WERI-Rb-1 (cell line): ENCODE results near the gene RERE.

Experiments
- DNase-seq: peaks from one replicate; pipeline ENCODE4 v3.0.0-alpha.2; 2020
- H3K27ac ChIP-seq: fragments of 250-450 bp; sonication (Bioruptor Pico); 2 replicates; pipeline ENCODE4 v1.5.1; 2020; ENCODE audit warnings: mild to moderate bottlenecking, moderate library complexity
- H3K27me3 ChIP-seq: fragments of 250-450 bp; sonication (Bioruptor Pico); 2 replicates; pipeline ENCODE4 v1.5.1; 2021; ENCODE audit warnings: mild to moderate bottlenecking, low read depth, moderate library complexity; ENCODE audit not compliant: insufficient read depth, severe bottlenecking
- H3K36me3 ChIP-seq: fragments of 250-450 bp; sonication (Bioruptor Pico); 2 replicates; pipeline ENCODE4 v1.5.1; 2020; ENCODE audit warnings: mild to moderate bottlenecking, moderate library complexity
- H3K4me3 ChIP-seq: 2 replicates; pipeline ENCODE4 v1.5.1; 2011; ENCODE audit warnings: low read depth, mild to moderate bottlenecking, control low read depth, low read length
- H3K9me3 ChIP-seq: fragments of 250-450 bp; sonication (Bioruptor Pico); 2 replicates; pipeline ENCODE4 v1.5.1; 2021; ENCODE audit warnings: mild to moderate bottlenecking, moderate library complexity; ENCODE audit not compliant: severe bottlenecking
- CTCF ChIP-seq: IDR thresholded peaks from 2 replicates; pipeline ENCODE4 v1.5.1; 2011; ENCODE audit warnings: low read depth, mild to moderate bottlenecking, control low read depth, inconsistent platforms, low read length

Gene RERE

DNA sequence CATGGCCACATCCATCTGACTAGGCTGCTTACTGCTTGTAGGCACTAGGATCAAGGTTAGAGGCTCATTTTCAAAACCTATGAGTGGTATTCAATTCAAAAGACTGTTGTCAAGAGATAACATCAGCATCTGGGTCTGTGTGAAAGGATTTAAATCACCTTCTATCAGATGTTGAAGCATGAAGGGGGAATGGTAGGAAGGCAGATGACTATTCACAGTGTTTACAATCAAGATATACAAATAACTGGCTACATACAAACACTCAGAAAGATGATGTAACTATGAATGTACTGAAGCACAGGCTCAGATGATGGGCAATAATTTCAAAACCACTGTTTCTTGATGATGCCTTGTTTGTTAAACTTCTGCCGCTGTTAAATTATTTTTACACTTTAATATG, 250.3 kb downstream of the RERE start:
- peak overlapping the region; percentile 67 for H3K27ac ChIP-seq
- TF ChIP-seq CTCF: no peak
- no peak for DNase-seq
- peaks cover 6% of the 10 kb centered on the region for H3K36me3 ChIP-seq
- no peak overlapping the region for H3K4me3 ChIP-seq
- H3K27me3 ChIP-seq: no peaks in the 10 kb centered on the region
- no peaks in the 10 kb centered on the region for H3K9me3 ChIP-seq

- no peak overlapping the region for H3K27ac ChIP-seq
- H3K36me3 ChIP-seq: peaks cover 6% of the 10 kb centered on the region
- H3K9me3 ChIP-seq: no peaks in the 10 kb centered on the region
- TF ChIP-seq CTCF: no peak
- H3K27me3 ChIP-seq: no peaks in the 10 kb centered on the region
- no peak overlapping the region for H3K4me3 ChIP-seq
- DNase-seq: no peak
These were observed 251.6 kb downstream of the RERE start for GRCh38 chr1:8565802-8566201.

DNA sequence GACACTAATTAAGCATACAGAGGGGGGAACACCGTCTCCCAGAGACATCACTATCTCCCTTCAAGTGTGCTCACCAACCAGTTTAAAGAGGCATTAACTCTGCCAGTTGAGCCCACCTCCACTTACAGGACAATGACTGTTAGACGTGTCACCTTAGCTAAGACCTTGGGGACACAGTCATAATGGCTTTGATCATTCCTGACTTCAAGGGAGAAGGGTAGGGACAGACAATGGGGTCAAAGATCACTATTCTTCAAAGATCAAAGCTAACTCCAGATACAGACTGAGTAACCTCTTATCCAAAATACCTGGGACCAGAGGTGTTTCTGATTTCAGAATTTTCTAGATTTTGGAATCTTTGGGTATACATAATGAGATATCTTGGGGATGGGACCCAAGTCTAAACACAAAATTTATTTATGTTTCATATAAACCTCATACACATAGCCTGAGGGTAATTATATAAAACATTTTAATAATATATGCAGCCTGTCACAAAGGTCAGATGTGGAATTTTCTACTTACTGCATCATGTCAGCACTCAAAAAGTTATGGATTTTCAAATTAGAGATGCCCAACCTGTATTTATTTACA, 253.4 kb downstream of the RERE start:
- no peak overlapping the region for H3K4me3 ChIP-seq
- no peak for DNase-seq
- no peaks in the 10 kb centered on the region for H3K27me3 ChIP-seq
- peak overlapping the region; percentile 83 for H3K27ac ChIP-seq
- TF ChIP-seq CTCF: no peak
- H3K36me3 ChIP-seq: peaks cover 6% of the 10 kb centered on the region
- no peaks in the 10 kb centered on the region for H3K9me3 ChIP-seq

DNA sequence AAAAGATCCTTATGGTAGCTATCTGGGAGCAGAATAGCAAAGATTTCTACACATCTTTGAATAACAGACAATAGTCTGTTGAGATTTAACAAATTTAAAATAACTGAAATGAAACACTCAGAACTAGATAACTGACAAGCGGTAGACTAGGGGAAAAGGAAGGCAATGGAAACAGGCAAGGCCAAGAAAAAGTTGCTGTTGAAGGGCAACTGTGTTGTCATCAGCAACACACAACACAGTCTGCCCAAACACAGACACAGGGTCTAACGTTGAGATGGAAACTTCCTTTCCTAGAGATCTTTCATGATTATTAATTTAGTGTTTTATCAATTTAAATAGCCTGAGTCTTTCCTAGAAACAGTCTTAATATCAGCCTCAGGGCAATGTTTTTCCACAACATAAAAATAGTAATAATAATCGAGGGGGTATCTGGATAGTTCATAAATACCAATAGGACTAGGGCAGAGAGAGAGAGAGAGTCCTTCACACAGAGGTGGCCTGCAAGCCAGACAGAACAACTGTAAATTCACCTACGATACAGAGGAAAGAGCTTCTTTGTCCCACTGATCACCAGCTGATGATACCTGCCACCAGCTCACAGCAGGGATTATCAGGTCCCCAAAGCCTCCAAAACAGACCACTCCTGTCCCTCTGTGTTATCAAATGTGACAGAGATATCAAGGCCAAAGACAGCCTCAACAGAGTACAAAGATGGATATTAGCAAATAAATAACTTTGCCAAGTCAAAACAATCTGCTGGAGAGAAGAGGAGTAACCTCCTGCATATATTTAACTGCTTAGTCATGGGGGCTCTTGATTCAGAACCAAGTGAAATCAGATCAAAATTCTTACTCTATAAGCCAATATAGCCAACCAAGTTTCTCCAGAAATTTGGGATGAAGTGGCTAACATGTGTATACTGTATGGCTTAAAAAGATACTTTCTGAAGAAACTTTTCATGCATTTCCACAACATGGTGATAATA, 254.3 kb downstream of the RERE start:
- peak; percentile 28 for DNase-seq
- TF ChIP-seq CTCF: no peak
- Histone ChIP-seq H3K27ac (peak overlapping the region; percentile 83), H3K36me3 (peaks cover 6% of the 10 kb centered on the region), H3K9me3 (no peaks in the 10 kb centered on the region), H3K27me3 (no peaks in the 10 kb centered on the region), H3K4me3 (peak overlapping the region; percentile 5)

DNA sequence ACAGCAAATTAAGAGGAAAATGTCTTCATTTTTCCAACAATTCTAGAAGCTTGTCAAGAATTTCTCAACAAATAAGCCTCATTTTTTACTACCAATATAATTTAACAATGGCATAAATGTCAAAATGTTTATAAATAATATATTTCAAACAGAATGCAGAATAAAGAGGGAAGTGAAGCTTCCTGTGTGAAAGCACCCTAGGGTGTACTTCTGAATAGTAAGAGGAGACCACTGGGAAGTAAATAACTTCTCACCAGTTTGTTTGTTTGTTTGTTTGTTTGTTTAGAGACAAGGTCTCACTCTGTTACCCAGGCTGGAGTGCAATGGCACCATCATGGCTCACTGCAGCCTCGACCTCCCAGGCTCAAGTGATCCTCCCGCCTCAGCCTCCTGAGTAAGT, 255.2 kb downstream of the RERE start:
- Histone ChIP-seq H3K27me3 (no peaks in the 10 kb centered on the region), H3K4me3 (no peak overlapping the region), H3K9me3 (no peaks in the 10 kb centered on the region), H3K36me3 (peaks cover 12% of the 10 kb centered on the region), H3K27ac (peak overlapping the region; percentile 59)
- no peak for DNase-seq
- TF ChIP-seq CTCF: no peak
